GM18508 (cell line): ENCODE data around the gene OR10J4.
"Not testable (repeated sequence)": the region's sequence is repeated elsewhere in the genome, so short reads cannot be mapped to it uniquely, and the experiment has no call there.

ENCODE experiments used
- ATAC-seq: cut with Tn5 transposase; IDR thresholded peaks from one replicate; pipeline ENCODE4 v1.9.1; 2021; ENCODE audit warnings: moderate number of reproducible peaks; ENCODE audit not compliant: insufficient read depth, unreplicated experiment

The OR10J4 gene

GRCh38 chr1:159431904-159432303 lies at the start of gene OR10J4:
Gene OR10J4, plus strand, starts transcription at chr1:159432204.
- no peak for ATAC-seq

GRCh38 chr1:159406821-159407220 lies 25.2 kb upstream of the OR10J4 start:
- ATAC-seq, result no peak

GRCh38 chr1:159408862-159409400 lies 23.1 kb upstream of the OR10J4 start:
- ATAC-seq, result no peak

- ATAC-seq, result no peak
Observed at GRCh38 chr1:159421821-159422220, 10.2 kb upstream of the OR10J4 start.

DNA sequence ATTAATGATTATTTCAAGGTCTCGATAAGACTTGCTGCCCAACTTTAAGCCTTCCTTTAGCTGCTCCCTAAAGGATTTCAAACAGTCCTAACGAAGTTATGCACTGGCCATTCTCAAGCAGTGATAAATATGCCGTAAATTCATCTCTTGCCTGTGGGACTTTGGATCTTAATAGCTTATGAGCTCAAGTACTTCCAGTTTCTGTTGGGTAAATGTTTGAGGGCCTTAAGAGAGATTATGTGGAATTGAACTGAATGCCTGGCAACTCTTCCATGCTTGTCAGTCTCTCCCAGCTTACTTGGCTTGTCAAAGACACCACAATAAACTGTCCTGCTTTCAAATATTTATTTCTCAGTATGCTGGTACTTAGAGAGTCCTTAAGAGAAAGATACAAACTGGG lies 3.5 kb upstream of the OR10J4 start:
- no peak for ATAC-seq

DNA sequence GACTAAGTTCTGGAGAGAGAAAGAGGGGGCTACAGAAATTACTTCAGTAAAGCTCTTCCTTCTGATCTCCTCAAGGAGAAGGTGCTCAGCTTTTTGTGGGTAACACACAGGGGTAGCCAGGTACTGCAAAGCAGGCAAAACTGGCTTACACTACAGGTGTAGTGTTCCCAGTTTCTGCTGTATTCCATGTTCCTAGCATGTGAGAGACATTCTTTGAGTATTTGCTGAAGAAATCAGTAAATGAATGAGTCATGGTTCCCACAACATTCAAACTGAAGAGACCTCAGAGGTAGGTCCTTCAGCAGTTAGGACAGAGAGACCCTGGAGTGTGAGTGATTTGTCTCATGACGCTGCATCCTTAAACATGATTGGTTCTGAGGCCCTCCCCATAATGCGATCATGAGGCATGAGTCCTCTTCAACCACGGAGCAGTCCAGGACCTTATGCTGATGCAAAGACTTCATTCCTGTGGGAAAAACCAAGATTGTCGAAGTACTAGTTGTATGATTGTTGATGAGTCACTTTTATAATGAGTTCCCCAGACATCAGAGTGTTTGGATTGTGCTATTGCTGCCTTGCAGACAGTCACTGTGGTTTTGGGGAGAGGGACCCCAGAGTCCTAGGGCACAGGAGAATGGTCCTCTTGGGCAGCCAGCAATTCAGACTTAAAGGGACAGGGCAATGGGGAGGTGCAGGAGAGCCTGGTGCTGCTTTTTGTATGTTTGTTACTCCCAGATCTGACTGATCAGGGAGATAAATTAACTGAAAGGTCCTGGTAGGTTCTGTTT lies 2.7 kb upstream of the OR10J4 start:
- no peak for ATAC-seq

DNA sequence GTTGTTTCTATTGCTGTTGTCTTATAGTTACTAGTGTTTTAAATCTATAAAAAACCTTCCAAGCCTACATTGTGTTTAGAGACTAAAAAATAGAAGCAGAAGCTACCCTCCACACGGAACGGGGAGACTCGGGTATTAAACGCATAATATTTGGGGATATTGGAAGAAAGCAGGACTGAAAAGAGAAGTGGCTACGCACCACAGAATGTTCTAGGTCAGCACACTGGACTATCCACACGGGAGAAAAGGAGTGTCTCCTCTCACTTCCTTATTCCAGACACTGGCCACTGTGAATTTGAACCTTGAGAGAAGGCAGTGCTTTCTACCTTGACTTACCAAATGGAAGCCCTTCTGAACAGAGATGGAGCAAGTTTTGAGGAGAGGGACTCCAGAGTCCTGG lies 1.0 kb upstream of the OR10J4 start:
- no peak for ATAC-seq

DNA sequence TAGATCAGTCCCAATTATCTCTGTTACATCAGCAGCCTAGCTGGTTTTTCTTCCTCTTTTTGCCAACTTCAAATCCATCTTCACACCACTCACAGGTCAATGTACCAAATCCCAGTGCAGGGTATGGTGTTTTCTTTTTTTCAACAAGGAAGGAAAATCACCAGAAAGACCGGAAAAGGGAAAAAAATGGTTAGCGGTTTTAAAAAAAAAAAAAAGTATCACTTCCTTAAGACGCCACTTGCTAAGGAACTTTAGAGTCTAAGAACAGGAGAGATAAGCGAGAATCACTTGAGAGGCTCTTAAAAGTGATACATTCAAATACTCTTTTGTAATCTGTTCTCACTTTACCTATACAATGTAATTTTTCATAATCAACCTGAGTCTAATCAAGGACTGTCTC lies 4.5 kb downstream of the OR10J4 start:
- no peak for ATAC-seq

GRCh38 chr1:159439422-159439821 lies 7.4 kb downstream of the OR10J4 start, which contains the start of gene OR10J1:
Gene OR10J1, plus strand, starts transcription at chr1:159439722. Its CDS starts 70 bp downstream, at chr1:159439792.
- no peak for ATAC-seq

DNA sequence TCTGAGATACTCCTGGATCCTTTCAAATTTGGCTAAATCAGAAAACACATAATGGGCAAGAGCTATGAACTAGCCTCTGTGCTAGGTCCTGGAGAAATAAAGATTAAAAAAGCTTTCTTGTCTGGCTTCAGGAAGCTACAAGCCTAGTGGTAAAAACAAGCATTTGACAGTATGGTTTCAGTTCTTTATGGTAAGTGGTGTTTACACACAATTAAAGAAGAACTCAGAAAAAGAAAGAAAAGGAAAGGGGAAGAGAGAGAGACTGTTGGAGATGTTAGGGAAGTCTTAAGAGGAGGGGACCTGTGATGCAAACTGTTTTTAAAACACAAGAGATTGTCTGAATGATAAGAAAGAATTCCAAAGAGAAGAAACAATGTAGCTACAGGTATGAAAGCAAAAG lies 9.4 kb downstream of the OR10J4 start:
- no peak for ATAC-seq

DNA sequence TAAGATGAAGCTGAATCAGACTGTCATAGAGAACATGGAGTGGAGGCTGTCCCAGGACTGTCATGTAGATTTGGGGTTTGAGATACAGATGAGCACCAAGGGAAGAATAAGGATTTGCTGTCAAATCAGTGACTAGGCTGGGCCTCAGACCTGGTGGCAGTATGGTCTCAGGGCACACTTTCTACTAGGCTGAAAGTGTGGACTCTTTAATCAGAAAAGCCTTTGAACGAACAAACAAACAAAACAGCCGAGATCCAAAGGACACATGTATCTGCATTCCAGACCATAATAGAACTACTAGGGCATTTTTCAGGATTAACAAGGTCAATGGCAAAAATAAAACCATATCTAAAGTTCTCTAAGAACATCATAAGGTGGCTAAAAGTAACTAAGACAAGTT lies 10.4 kb downstream of the OR10J4 start:
- no peak for ATAC-seq

DNA sequence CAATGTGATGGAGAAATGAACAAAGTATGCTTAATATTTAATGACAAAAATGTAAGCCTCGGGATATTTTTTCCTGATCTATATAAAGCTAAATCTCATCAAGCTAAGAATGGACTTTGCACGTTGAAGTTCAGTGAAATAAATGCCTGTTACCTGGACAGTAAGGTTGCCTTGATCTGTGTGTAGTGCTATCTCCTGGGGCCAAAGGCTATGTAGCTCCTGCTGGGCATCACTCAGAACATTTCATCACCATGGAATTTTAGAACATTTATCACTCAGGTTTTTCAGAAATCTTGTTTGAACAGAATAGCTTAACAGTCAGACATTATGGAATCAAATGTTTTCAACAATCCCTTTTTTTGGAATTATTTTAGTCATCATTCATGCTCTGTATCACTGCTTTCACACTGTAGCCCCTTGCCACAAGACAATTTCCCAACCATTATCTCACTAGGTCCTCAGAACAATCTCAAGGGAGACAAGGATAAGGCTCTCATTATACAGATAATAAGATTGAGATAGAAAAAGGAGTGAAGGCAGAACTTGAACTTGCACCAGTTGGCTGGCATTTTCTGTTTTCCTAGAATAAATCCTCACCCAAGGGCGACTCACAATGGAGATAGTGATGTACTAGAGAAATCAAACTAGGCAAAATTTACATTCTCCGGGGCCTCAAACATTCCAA lies 11.2 kb downstream of the OR10J4 start:
- no peak for ATAC-seq

DNA sequence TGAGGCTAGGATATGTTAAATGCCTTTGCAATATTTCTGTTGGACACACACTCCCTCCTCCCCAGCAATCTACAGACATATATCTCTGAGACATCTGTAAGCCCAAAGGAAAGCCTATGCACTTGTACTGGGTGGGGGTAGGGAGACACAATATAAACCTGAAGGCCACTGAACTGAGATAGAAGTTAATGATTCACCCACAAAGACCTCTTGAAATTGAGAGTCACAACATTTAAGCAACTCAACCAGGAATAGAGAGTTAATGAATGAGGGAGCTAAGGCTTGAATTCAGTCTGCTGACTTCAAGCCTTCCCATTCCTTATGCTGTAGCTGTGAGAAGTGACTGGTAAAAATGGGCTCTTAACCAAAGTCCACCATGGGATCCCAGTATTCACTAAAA lies 12.5 kb downstream of the OR10J4 start:
- no peak for ATAC-seq

DNA sequence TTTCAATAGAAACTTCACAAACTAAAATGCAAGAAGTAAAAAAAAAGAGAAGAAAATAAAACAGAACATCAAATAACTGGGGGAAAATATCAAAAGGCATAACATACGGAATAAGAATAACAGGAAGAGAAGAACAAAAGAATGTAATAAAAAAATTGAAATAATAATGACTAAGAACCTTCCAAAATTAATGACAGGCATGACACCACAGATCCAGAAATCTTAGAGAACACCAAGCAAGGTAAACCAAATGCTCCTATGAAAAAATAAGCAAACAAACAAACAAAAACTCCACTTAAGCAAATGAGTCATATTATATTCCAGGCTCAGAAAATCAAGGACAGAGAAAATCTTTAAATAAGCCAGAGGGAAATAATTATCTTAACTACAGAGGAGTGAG lies 16.2 kb downstream of the OR10J4 start:
- ATAC-seq, result no peak

GRCh38 chr1:159449605-159450004 lies 17.6 kb downstream of the OR10J4 start:
- not testable (repeated sequence) for ATAC-seq

DNA sequence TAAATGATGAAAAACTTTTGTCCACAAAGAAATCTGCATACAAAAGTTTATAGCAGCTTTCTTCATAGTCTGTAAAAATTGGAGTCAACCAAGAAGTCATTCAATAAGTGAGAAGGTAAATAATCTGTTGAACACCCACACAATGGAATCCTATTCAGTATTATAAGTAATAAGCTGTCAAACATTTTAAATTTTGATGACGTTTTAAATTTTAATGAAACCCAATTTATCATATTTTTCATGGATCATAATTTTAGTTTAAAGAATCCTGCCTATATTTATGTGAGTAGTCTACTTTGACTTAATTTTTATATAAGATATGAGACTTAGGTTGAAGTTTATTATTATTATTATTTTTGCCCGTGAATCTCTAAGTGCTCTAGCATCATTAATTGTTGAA lies 27.5 kb downstream of the OR10J4 start:
- ATAC-seq, result no peak

DNA sequence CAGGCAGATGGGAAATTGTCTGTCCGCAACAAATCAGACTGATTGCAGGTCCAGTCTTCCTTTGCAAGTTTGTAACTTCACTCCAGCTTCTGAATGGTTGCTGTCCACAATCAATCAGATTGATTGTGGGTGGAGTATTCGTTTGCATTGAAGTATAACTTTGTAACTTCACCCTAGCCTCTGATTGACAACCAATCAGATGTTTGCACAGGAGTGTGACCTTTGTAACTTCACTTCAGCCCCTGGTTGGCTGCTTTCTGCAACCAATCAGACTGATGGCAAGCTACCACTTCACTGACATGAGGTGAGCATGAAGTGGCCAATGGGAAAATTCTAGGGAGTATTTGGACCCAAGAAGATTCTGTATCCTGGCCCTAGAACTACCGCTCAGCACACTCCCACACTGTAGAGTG lies 33.2 kb downstream of the OR10J4 start:
- no peak for ATAC-seq

DNA sequence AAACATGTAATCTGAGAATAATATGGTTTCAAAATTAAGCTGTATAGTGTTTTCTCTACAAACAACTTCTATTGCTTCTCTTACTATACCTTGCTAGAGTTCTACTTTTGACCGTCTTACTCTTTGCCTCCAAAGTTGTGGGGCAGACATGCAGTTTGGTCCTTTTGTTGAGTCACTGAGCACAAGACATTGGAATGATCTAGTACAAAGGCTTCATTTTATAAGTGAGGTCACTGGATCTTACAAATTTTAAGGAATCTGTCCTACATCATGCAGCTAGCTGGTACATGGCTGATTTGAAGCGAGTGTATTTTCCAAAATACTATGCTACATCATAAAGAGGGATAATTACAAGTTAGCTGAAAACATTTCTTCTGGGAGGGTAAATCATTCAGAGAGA lies 36.3 kb downstream of the OR10J4 start:
- ATAC-seq, result no peak

- ATAC-seq, result no peak
Observed at GRCh38 chr1:159469921-159470533, 38.0 kb downstream of the OR10J4 start.

DNA sequence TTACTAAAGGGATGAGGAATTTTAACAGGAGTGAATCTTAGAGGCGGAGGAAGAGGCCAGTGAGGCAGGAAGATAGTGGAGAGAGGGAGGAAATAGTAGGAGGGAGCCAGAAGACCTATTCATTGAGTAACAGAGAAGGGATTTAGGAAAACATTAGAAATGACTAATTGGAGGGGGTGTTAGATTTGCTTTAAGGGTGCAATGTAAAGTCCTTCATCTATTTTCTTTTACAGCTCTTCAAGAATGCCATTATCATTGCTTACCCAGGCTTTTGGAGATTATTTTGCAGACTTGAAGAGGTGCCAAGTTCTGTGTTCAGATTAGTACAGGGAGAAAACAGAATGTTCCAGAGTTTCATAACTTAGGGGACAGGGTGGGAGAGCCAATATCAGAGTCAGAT lies 41.3 kb downstream of the OR10J4 start:
- ATAC-seq, result no peak

GRCh38 chr1:159474926-159475325 lies 42.9 kb downstream of the OR10J4 start:
- ATAC-seq, result no peak
